ENCODE results near the gene CRISPLD2.

The CRISPLD2 gene

GRCh38 chr16:84832488-84833143, 12.8 kb downstream of the CRISPLD2 start:
- no peak overlapping the region for H3K9ac ChIP-seq (ENCODE audit: low read length)
- no peaks in the 10 kb centered on the region for H3K9me3 ChIP-seq (ENCODE audit: control insufficient read depth, insufficient read depth, low read depth, low read length)
- H3K27me3 ChIP-seq (ENCODE audit: control insufficient read depth, insufficient read depth, low read length) = no peaks in the 10 kb centered on the region
- peaks cover 6% of the 10 kb centered on the region; the same call in 1 of the 2 replicates for H3K4me1 ChIP-seq (ENCODE audit: control insufficient read depth, insufficient read depth, low read length)
- H3K4me3 ChIP-seq (ENCODE audit: low read depth, low read length) = no peak overlapping the region
- no peaks in the 10 kb centered on the region for H3K36me3 ChIP-seq (ENCODE audit: control insufficient read depth, insufficient read depth, low read length)
- no peak overlapping the region for H3K27ac ChIP-seq (ENCODE audit: low read depth, low read length)

GRCh38 chr16:84833144-84833500, 13.3 kb downstream of the CRISPLD2 start:
- no peak overlapping the region for H3K4me3 ChIP-seq (ENCODE audit: low read depth, low read length)
- no peaks in the 10 kb centered on the region for H3K27me3 ChIP-seq (ENCODE audit: control insufficient read depth, insufficient read depth, low read length)
- H3K36me3 ChIP-seq (ENCODE audit: control insufficient read depth, insufficient read depth, low read length) = no peaks in the 10 kb centered on the region
- H3K4me1 ChIP-seq (ENCODE audit: control insufficient read depth, insufficient read depth, low read length) = peaks cover 6% of the 10 kb centered on the region; the same call in 1 of the 2 replicates
- H3K9ac ChIP-seq (ENCODE audit: low read length) = no peak overlapping the region
- H3K27ac ChIP-seq (ENCODE audit: low read depth, low read length) = no peak overlapping the region
- H3K9me3 ChIP-seq (ENCODE audit: control insufficient read depth, insufficient read depth, low read depth, low read length) = no peaks in the 10 kb centered on the region

GRCh38 chr16:84833542-84834402, 14.0 kb downstream of the CRISPLD2 start:
- Histone ChIP-seq H3K9ac (ENCODE audit: low read length) (no peak overlapping the region), H3K36me3 (ENCODE audit: control insufficient read depth, insufficient read depth, low read length) (no peaks in the 10 kb centered on the region), H3K27me3 (ENCODE audit: control insufficient read depth, insufficient read depth, low read length) (no peaks in the 10 kb centered on the region), H3K4me1 (ENCODE audit: control insufficient read depth, insufficient read depth, low read length) (peaks cover 10% of the 10 kb centered on the region; the same call in 1 of the 2 replicates), H3K4me3 (ENCODE audit: low read depth, low read length) (no peak overlapping the region), H3K9me3 (ENCODE audit: control insufficient read depth, insufficient read depth, low read depth, low read length) (no peaks in the 10 kb centered on the region), H3K27ac (ENCODE audit: low read depth, low read length) (no peak overlapping the region)

- Histone ChIP-seq H3K27ac (ENCODE audit: low read depth, low read length) (no peak overlapping the region), H3K27me3 (ENCODE audit: control insufficient read depth, insufficient read depth, low read length) (no peaks in the 10 kb centered on the region), H3K4me3 (ENCODE audit: low read depth, low read length) (no peak overlapping the region), H3K9ac (ENCODE audit: low read length) (no peak overlapping the region), H3K9me3 (ENCODE audit: control insufficient read depth, insufficient read depth, low read depth, low read length) (no peaks in the 10 kb centered on the region), H3K36me3 (ENCODE audit: control insufficient read depth, insufficient read depth, low read length) (no peaks in the 10 kb centered on the region), H3K4me1 (ENCODE audit: control insufficient read depth, insufficient read depth, low read length) (peaks cover 10% of the 10 kb centered on the region; the same call in 1 of the 2 replicates)
These were observed 14.6 kb downstream of the CRISPLD2 start for GRCh38 chr16:84834403-84834772.

- Histone ChIP-seq H3K9me3 (ENCODE audit: control insufficient read depth, insufficient read depth, low read depth, low read length) (no peaks in the 10 kb centered on the region), H3K27ac (ENCODE audit: low read depth, low read length) (no peak overlapping the region), H3K4me3 (ENCODE audit: low read depth, low read length) (0 out of 2 replicates have a peak overlapping the region, but pooled peaks have one; percentile 14), H3K36me3 (ENCODE audit: control insufficient read depth, insufficient read depth, low read length) (no peaks in the 10 kb centered on the region), H3K27me3 (ENCODE audit: control insufficient read depth, insufficient read depth, low read length) (peaks cover 6% of the 10 kb centered on the region; the same call in 1 of the 2 replicates), H3K9ac (ENCODE audit: low read length) (no peak overlapping the region), H3K4me1 (ENCODE audit: control insufficient read depth, insufficient read depth, low read length) (peaks cover 18% of the 10 kb centered on the region; the same call in 1 of the 2 replicates)
These were observed 16.5 kb downstream of the CRISPLD2 start for GRCh38 chr16:84836234-84836647.

- no peaks in the 10 kb centered on the region for H3K36me3 ChIP-seq (ENCODE audit: control insufficient read depth, insufficient read depth, low read length)
- H3K27me3 ChIP-seq (ENCODE audit: control insufficient read depth, insufficient read depth, low read length) = peaks cover 7% of the 10 kb centered on the region; the same call in 1 of the 2 replicates
- H3K9me3 ChIP-seq (ENCODE audit: control insufficient read depth, insufficient read depth, low read depth, low read length) = no peaks in the 10 kb centered on the region
- H3K27ac ChIP-seq (ENCODE audit: low read depth, low read length) = no peak overlapping the region
- H3K4me1 ChIP-seq (ENCODE audit: control insufficient read depth, insufficient read depth, low read length) = peaks cover 18% of the 10 kb centered on the region; the same call in 1 of the 2 replicates
- H3K4me3 ChIP-seq (ENCODE audit: low read depth, low read length) = no peak overlapping the region
- H3K9ac ChIP-seq (ENCODE audit: low read length) = no peak overlapping the region
These were observed 17.2 kb downstream of the CRISPLD2 start for GRCh38 chr16:84836967-84837366.

GRCh38 chr16:84838383-84838948, 18.7 kb downstream of the CRISPLD2 start:
- Histone ChIP-seq H3K9me3 (ENCODE audit: control insufficient read depth, insufficient read depth, low read depth, low read length) (no peaks in the 10 kb centered on the region), H3K4me3 (ENCODE audit: low read depth, low read length) (no peak overlapping the region), H3K27ac (ENCODE audit: low read depth, low read length) (no peak overlapping the region), H3K27me3 (ENCODE audit: control insufficient read depth, insufficient read depth, low read length) (peaks cover 18% of the 10 kb centered on the region; the same call in 1 of the 2 replicates), H3K9ac (ENCODE audit: low read length) (no peak overlapping the region), H3K36me3 (ENCODE audit: control insufficient read depth, insufficient read depth, low read length) (no peaks in the 10 kb centered on the region), H3K4me1 (ENCODE audit: control insufficient read depth, insufficient read depth, low read length) (peaks cover 31% of the 10 kb centered on the region)

- H3K27ac ChIP-seq (ENCODE audit: low read depth, low read length) = no peak overlapping the region
- H3K9ac ChIP-seq (ENCODE audit: low read length) = no peak overlapping the region
- peaks cover 37% of the 10 kb centered on the region for H3K4me1 ChIP-seq (ENCODE audit: control insufficient read depth, insufficient read depth, low read length)
- no peaks in the 10 kb centered on the region for H3K36me3 ChIP-seq (ENCODE audit: control insufficient read depth, insufficient read depth, low read length)
- no peaks in the 10 kb centered on the region for H3K9me3 ChIP-seq (ENCODE audit: control insufficient read depth, insufficient read depth, low read depth, low read length)
- no peak overlapping the region for H3K4me3 ChIP-seq (ENCODE audit: low read depth, low read length)
- peaks cover 24% of the 10 kb centered on the region for H3K27me3 ChIP-seq (ENCODE audit: control insufficient read depth, insufficient read depth, low read length)
These were observed 19.3 kb downstream of the CRISPLD2 start for GRCh38 chr16:84839054-84839453.

- Histone ChIP-seq H3K27me3 (ENCODE audit: control insufficient read depth, insufficient read depth, low read length) (peaks cover 30% of the 10 kb centered on the region), H3K36me3 (ENCODE audit: control insufficient read depth, insufficient read depth, low read length) (no peaks in the 10 kb centered on the region), H3K9me3 (ENCODE audit: control insufficient read depth, insufficient read depth, low read depth, low read length) (no peaks in the 10 kb centered on the region)
These were observed 20.2 kb downstream of the CRISPLD2 start for GRCh38 chr16:84839956-84840355.

GRCh38 chr16:84840687-84841627, 21.2 kb downstream of the CRISPLD2 start:
- no peaks in the 10 kb centered on the region for H3K9me3 ChIP-seq (ENCODE audit: control insufficient read depth, insufficient read depth, low read depth, low read length)
- H3K36me3 ChIP-seq (ENCODE audit: control insufficient read depth, insufficient read depth, low read length) = no peaks in the 10 kb centered on the region
- H3K27me3 ChIP-seq (ENCODE audit: control insufficient read depth, insufficient read depth, low read length) = peaks cover 39% of the 10 kb centered on the region
- peaks cover 51% of the 10 kb centered on the region for H3K4me1 ChIP-seq (ENCODE audit: control insufficient read depth, insufficient read depth, low read length)
- no peak overlapping the region for H3K9ac ChIP-seq (ENCODE audit: low read length)
- H3K4me3 ChIP-seq (ENCODE audit: low read depth, low read length) = no peak overlapping the region
- no peak overlapping the region for H3K27ac ChIP-seq (ENCODE audit: low read depth, low read length)

More at GRCh38 chr16:84839956-84840355, 20.2 kb downstream of the CRISPLD2 start:
- Histone ChIP-seq H3K9ac (ENCODE audit: low read length) (no peak overlapping the region), H3K27ac (ENCODE audit: low read depth, low read length) (no peak overlapping the region), H3K4me1 (ENCODE audit: control insufficient read depth, insufficient read depth, low read length) (peaks cover 44% of the 10 kb centered on the region), H3K4me3 (ENCODE audit: low read depth, low read length) (no peak overlapping the region)
